A673 (cell line): ENCODE results near the gene RAB1B. TPM values are rescaled to one million over a fixed set of nuclear protein-coding genes. Genes with fewer than 3 reads are reported as not detected.

Source experiments
- BruUV-seq: library from RNA; stranded (reverse); fragments of 400-500 nt; replicated peaks from 2 replicates; lab custom pipeline; 2021; lab: Mats Ljungman, UMichigan
- CTCF ChIA-PET: fragments of 300-600 bp; sonication (Branson Sonifier 250); formaldehyde crosslinking; loops from one replicate; lab custom pipeline; 2022; ENCODE audit warnings: antibody characterized with exemption; lab: Charles Lee
- POLR2A ChIA-PET: fragments of 300-600 bp; sonication (Branson Sonifier 250); formaldehyde crosslinking; loops from one replicate; lab custom pipeline; 2022; ENCODE audit warnings: antibody characterized with exemption; ENCODE audit not compliant: low non-redundant PET; lab: Charles Lee
- DNase-seq: peaks from one replicate; pipeline ENCODE4 v3.0.0-alpha.2; 2015; ENCODE audit warnings: low spot score
- H3K27ac ChIP-seq: fragments of 200-600 bp; sonication (generic); 2 replicates; pipeline ENCODE4 v1.5.1; 2016; ENCODE audit warnings: mixed run types, low read depth, mild to moderate bottlenecking, mixed read lengths, antibody characterized with exemption, low read length; ENCODE audit not compliant: poor library complexity, severe bottlenecking
- H3K27me3 ChIP-seq: fragments of 200-600 bp; sonication (generic); replicated peaks from 2 replicates; pipeline ENCODE4 v1.6.1; 2017; ENCODE audit warnings: mixed run types, low read depth, mild to moderate bottlenecking, mixed read lengths, antibody characterized with exemption, low read length; ENCODE audit not compliant: insufficient read depth, poor library complexity
- H3K36me3 ChIP-seq: fragments of 200-600 bp; sonication (generic); 2 replicates; pipeline ENCODE4 v1.6.1; 2016; ENCODE audit warnings: mixed run types, mild to moderate bottlenecking, mixed read lengths, antibody characterized with exemption, low read length; ENCODE audit not compliant: insufficient read depth, poor library complexity, severe bottlenecking
- H3K4me1 ChIP-seq: fragments of 200-600 bp; sonication (generic); 2 replicates; pipeline ENCODE4 v1.6.1; 2017; ENCODE audit warnings: mixed run types, mild to moderate bottlenecking, mixed read lengths, antibody characterized with exemption, low read length; ENCODE audit not compliant: insufficient read depth, poor library complexity, severe bottlenecking
- H3K4me3 ChIP-seq: fragments of 200-600 bp; sonication (generic); 2 replicates; pipeline ENCODE4 v1.5.1; 2016; ENCODE audit warnings: low read depth, mixed run types, mild to moderate bottlenecking, mixed read lengths, low read length; ENCODE audit not compliant: poor library complexity, severe bottlenecking
- H3K9me3 ChIP-seq: fragments of 200-600 bp; sonication (generic); 2 replicates; pipeline ENCODE4 v1.6.1; 2016; ENCODE audit warnings: mixed run types, low read depth, mild to moderate bottlenecking, mixed read lengths, antibody characterized with exemption, low read length; ENCODE audit not compliant: poor library complexity, severe bottlenecking
- EZH2 ChIP-seq: fragments of 200-600 bp; sonication (generic); IDR thresholded peaks from 2 replicates; pipeline ENCODE4 v1.6.1; 2017; ENCODE audit warnings: borderline replicate concordance, low read depth, mild to moderate bottlenecking, mixed read lengths, antibody characterized with exemption, low read length; ENCODE audit not compliant: poor library complexity, severe bottlenecking
- intact Hi-C: fragments of 100-400 bp; cut with micrococcal nuclease; formaldehyde crosslinking; loops from one replicate; pipeline ENCODE4 v1.10.0; 2022; ENCODE audit not compliant: unreplicated experiment
- total RNA-seq: library from RNA; stranded (reverse); gene quantifications from 2 replicates; pipeline ENCODE4 v1.2.3, GENCODE V29; 2021
- TF ChIP-seq, protein P1 (sequence below): fragments of 300-800, 200-600 bp; sonication (generic); conservative IDR thresholded peaks from 2 replicates; pipeline ENCODE4 v1.5.1; 2017; ENCODE audit warnings: low read depth, mild to moderate bottlenecking, antibody characterized with exemption, low read length, moderate library complexity, mixed read lengths

The RAB1B gene
- total RNA-seq, 1 experiment from 2014 or later, result 186 TPM

DNA sequence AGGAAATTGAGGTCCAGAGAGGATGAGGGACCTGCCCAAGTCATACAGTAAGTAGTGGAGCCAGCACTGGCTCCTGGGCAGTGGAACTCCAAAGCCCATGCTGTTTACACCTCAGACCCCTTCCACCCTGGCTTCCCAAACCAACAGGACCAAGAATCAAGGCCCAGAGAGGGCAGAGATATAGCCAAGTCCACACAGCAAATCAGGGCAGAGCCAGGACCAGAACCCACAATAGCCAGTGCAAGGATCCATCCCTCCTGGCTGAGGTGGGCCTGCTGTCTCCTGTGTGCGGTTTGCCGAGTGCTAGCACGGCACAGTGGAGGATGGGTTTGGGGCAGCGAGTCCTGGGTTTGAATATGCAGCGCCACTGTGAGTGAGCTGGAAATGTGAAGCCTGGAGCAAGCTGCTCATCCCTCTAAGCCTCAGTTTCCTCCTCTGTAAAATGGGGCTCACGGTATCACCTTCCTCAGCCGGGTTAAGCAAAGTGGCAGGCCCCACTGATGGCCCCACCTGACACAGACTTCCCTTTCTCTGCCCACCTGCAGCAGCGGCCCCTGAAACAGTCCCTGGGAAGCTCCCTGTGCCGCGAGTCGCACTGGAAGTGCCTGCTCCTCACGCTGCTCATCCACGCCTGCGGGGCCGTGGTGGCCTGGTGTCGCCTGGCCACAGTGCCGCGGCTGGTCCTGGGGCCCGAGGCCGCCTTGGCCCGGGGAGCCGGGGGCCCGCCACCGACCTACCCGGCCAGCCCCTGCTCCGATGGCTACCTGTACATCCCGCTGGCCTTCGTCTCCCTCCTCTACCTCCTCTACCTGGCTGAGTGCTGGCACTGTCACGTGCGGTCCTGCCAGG is 25.6 kb downstream of the RAB1B start:
- Histone ChIP-seq H3K27me3 (no peaks in the 10 kb centered on the region), H3K9me3 (no peaks in the 10 kb centered on the region), H3K4me1 (peaks cover 12% of the 10 kb centered on the region), H3K4me3 (no peak overlapping the region), H3K36me3 (no peaks in the 10 kb centered on the region), H3K27ac (no peak overlapping the region)
- CTCF ChIA-PET, result interaction anchor here (0.6 kb wide), 1 partner anchor 10 kb away, joined by 7 read pairs; no protein-coding TSS in a partner anchor
- intact Hi-C loops, result no loop called here
- BruUV-seq, result no TSS peak
- TF ChIP-seq, protein P1, sequence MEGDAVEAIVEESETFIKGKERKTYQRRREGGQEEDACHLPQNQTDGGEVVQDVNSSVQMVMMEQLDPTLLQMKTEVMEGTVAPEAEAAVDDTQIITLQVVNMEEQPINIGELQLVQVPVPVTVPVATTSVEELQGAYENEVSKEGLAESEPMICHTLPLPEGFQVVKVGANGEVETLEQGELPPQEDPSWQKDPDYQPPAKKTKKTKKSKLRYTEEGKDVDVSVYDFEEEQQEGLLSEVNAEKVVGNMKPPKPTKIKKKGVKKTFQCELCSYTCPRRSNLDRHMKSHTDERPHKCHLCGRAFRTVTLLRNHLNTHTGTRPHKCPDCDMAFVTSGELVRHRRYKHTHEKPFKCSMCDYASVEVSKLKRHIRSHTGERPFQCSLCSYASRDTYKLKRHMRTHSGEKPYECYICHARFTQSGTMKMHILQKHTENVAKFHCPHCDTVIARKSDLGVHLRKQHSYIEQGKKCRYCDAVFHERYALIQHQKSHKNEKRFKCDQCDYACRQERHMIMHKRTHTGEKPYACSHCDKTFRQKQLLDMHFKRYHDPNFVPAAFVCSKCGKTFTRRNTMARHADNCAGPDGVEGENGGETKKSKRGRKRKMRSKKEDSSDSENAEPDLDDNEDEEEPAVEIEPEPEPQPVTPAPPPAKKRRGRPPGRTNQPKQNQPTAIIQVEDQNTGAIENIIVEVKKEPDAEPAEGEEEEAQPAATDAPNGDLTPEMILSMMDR, result no peak
- no peak for TF ChIP-seq EZH2
- DNase-seq, result no peak
- POLR2A ChIA-PET, result no interaction called here

DNA sequence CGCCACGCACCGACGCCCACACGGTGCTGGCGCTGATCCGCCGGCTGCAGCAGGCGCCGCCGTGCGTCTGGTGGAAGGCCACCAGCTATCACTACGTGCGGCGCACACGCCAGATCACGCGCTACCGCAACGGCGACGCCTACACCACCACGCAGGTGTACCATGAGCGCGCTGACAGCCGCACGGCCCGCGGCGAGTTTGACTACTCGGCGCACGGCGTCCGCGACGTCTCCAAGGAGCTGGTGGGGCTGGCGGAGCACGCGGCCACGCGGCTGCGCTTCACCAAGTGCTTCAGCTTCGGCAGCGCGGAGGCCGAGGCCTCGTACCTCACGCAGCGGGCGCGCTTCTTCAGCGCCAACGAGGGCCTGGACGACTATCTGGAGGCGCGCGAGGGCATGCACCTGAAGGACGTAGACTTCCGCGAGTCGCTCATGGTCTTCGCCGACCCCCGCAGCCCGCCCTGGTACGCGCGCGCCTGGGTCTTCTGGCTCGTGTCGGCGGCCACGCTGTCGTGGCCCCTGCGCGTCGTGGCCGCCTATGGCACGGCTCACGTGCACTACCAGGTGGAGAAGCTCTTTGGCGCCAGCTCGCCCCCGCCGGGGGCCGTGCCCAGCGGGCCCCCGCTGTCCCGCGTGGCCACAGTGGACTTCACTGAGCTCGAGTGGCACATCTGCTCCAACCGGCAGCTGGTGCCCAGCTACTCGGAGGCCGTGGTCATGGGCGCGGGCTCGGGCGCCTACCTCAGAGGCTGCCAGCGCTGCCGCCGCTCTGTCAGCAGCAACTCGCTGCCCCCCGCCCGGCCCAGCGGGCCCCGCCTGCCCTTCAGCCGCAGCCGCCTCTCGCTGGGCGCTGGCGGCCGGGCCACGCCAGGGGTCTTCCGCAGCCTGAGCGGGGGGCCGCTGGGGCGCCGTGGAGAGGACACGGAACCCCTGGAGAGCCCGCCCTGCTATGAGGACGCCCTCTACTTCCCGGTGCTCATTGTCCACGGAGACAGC is 26.5 kb downstream of the RAB1B start:
- intact Hi-C loops, result no loop called here
- H3K9me3 ChIP-seq, result no peaks in the 10 kb centered on the region
- CTCF ChIA-PET, result interaction anchor here (0.6 kb wide), 1 partner anchor 11 kb away, joined by 7 read pairs; no protein-coding TSS in a partner anchor
- no peaks in the 10 kb centered on the region for H3K27me3 ChIP-seq
- no peaks in the 10 kb centered on the region for H3K36me3 ChIP-seq
- no peak for DNase-seq
- TF ChIP-seq, protein P1, result no peak
- no peak for TF ChIP-seq EZH2
- POLR2A ChIA-PET, result no interaction called here
- H3K4me3 ChIP-seq, result no peak overlapping the region
- H3K27ac ChIP-seq, result no peak overlapping the region
- H3K4me1 ChIP-seq, result peaks cover 8% of the 10 kb centered on the region
- BruUV-seq, result no TSS peak

DNA sequence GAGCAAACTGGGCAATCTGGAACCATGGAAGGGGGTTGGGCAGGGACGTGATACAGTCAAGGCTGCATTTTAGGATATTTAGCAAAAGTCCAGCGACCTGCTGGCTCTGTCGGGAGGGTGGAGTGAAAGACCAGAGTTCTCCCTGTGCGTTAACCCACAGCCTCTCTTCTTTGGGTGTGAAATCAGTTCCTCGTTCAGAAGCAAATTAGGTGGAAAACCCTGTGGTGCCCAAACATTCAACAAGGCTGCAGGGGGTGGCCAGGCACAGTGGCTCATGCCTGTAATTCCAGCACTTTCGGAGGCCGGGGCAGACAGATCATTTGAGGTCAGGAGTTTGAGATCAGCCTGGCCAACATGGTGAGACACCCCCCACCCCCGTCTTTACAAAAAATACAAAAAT is 29.2 kb downstream of the RAB1B start:
- no TSS peak for BruUV-seq
- TF ChIP-seq, protein P1, result no peak
- TF ChIP-seq EZH2, result no peak

More for the DNA sequence above, 29.2 kb downstream of the RAB1B start:
- Histone ChIP-seq H3K4me3 (no peak overlapping the region), H3K36me3 (no peaks in the 10 kb centered on the region), H3K9me3 (no peaks in the 10 kb centered on the region), H3K27ac (no peak overlapping the region), H3K4me1 (no peaks in the 10 kb centered on the region), H3K27me3 (no peaks in the 10 kb centered on the region)
- POLR2A ChIA-PET, result no interaction called here
- intact Hi-C loops, result no loop called here
- DNase-seq, result no peak
- CTCF ChIA-PET, result interaction anchor here (0.6 kb wide), 1 partner anchor 48 kb away, joined by 4 read pairs; no protein-coding TSS in a partner anchor
